Neural cell (in vitro differentiated cells): ENCODE data around the gene CHML.

Experiments used
- CTCF ChIP-seq: fragments of 450-650 bp; IDR thresholded peaks from 2 replicates; pipeline ENCODE4 v1.5.1; 2014; ENCODE audit warnings: antibody characterized with exemption, mild to moderate bottlenecking, moderate library complexity; ENCODE audit not compliant: poor library complexity, severe bottlenecking
- EZH2 ChIP-seq: fragments of 200-600, 300-800 bp; shearing (Covaris generic), sonication (generic); IDR thresholded peaks from 2 replicates; pipeline ENCODE4 v1.6.1; 2014; ENCODE audit warnings: antibody characterized with exemption, low read length, borderline replicate concordance, mild to moderate bottlenecking; ENCODE audit not compliant: insufficient read depth, poor library complexity, severe bottlenecking
- MXI1 ChIP-seq: fragments of 450-650 bp; conservative IDR thresholded peaks from 2 replicates; pipeline ENCODE4 v1.6.1; 2014; ENCODE audit warnings: antibody characterized with exemption, mild to moderate bottlenecking; ENCODE audit not compliant: poor library complexity, severe bottlenecking
- POLR2AphosphoS5 ChIP-seq: IDR thresholded peaks from 2 replicates; pipeline ENCODE4 v1.6.1; 2012
- RAD21 ChIP-seq: fragments of 450-650 bp; conservative IDR thresholded peaks from 2 replicates; pipeline ENCODE4 v1.6.1; 2014; ENCODE audit warnings: antibody characterized with exemption, mild to moderate bottlenecking, moderate library complexity
- REST ChIP-seq: IDR thresholded peaks from 2 replicates; pipeline ENCODE4 v1.6.1; 2012; ENCODE audit warnings: borderline replicate concordance
- SMC3 ChIP-seq: fragments of 450-650 bp; conservative IDR thresholded peaks from 2 replicates; pipeline ENCODE4 v1.6.1; 2014; ENCODE audit warnings: antibody characterized with exemption, mild to moderate bottlenecking, moderate library complexity; ENCODE audit not compliant: poor library complexity
- TAF1 ChIP-seq: IDR thresholded peaks from 2 replicates; pipeline ENCODE4 v1.6.1; 2012; ENCODE audit warnings: low read depth

DNA sequence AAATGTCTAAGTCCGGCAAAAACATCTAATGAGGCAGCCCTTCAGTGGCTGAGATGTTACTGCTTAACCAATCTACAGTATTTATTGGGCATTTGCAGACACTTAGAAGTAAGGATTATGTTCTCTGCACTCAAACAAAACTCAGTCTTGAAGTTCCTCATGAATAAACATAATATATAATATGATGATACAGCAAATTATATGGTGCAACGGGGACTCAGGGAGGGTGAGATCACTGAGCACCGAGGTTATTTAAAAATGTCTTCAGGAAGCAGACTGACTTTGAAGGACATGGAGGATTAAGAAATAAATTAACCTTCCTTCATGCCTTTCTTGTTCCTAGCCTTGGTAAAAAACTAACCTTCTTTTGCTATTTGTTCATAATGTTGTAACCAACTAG is 39.8 kb upstream of the CHML start:
- TF ChIP-seq CTCF (no peak), POLR2AphosphoS5 (no peak), EZH2 (no peak), TAF1 (no peak), SMC3 (no peak), RAD21 (no peak), MXI1 (no peak), REST (no peak)
